Activated CD4-positive, alpha-beta memory T cell treated with anti-CD3 and anti-CD28 coated beads for 36 hours (primary cell): ENCODE data around the gene KCNE1. TPM values are rescaled to one million over a fixed set of nuclear protein-coding genes. Genes with fewer than 3 reads are reported as not detected.
"Not testable (repeated sequence)": the region's sequence is repeated elsewhere in the genome, so short reads cannot be mapped to it uniquely, and the experiment has no call there.

Source experiments
- CTCF ChIA-PET: fragments of 350-600 bp; sonication (Branson Sonifier 250); formaldehyde crosslinking; loops from one replicate; lab custom pipeline; 2021; ENCODE audit warnings: antibody characterized with exemption, inconsistent platforms; lab: Charles Lee
- POLR2A ChIA-PET: fragments of 350-600 bp; sonication (Branson Sonifier 250); formaldehyde crosslinking; loops from one replicate; lab custom pipeline; 2021; ENCODE audit warnings: antibody characterized with exemption; lab: Charles Lee
- DNase-seq: peaks from one replicate; pipeline ENCODE4 v3.0.0-alpha.2; 2020
- H3K27ac Mint-ChIP-seq: one replicate; pipeline ENCODE4 v1.8.0; 2021; ENCODE audit warnings: mixed read lengths
- H3K27me3 Mint-ChIP-seq: one replicate; pipeline ENCODE4 v1.8.0; 2021; ENCODE audit warnings: mixed read lengths
- H3K36me3 Mint-ChIP-seq: one replicate; pipeline ENCODE4 v1.8.0; 2021; ENCODE audit warnings: mixed read lengths
- H3K4me1 Mint-ChIP-seq: one replicate; pipeline ENCODE4 v1.8.0; 2021; ENCODE audit warnings: low read depth, mixed read lengths
- H3K4me3 Mint-ChIP-seq: one replicate; pipeline ENCODE4 v1.8.0; 2021; ENCODE audit warnings: mild to moderate bottlenecking, mixed read lengths
- H3K9me3 Mint-ChIP-seq: one replicate; pipeline ENCODE4 v1.8.0; 2021; ENCODE audit warnings: mixed read lengths
- intact Hi-C: fragments of 100-400 bp; cut with micrococcal nuclease; formaldehyde crosslinking; loops from one replicate; pipeline ENCODE4 v1.15.1; 2023
- total RNA-seq, 2 experiments: library from RNA; stranded (reverse); gene quantifications; one replicate each; pipeline ENCODE4 v1.2.3, GENCODE V29; 2021

Gene KCNE1
- total RNA-seq, 2 experiments from 2014 or later: 0.21 to 0.31 TPM

- CTCF ChIA-PET: interaction anchor here (0.7 to 3.4 kb wide), 5 partner anchors 49 to 586 kb away, joined by 3 to 41 read pairs (median 6); no protein-coding TSS in a partner anchor
Measured at GRCh38 chr21:34509151-34509550, 2.9 kb downstream of the KCNE1 start.

GRCh38 chr21:34504595-34504994, 7.4 kb downstream of the KCNE1 start:
- intact Hi-C loops: no loop called here
- no peak for DNase-seq
- peaks cover 11% of the 10 kb centered on the region for H3K27me3 Mint-ChIP-seq
- H3K4me3 Mint-ChIP-seq: no peak overlapping the region
- no peaks in the 10 kb centered on the region for H3K36me3 Mint-ChIP-seq
- ChIA-PET CTCF (no interaction called here), POLR2A (no interaction called here)
- no peak overlapping the region for H3K27ac Mint-ChIP-seq
- H3K9me3 Mint-ChIP-seq: no peaks in the 10 kb centered on the region
- no peaks in the 10 kb centered on the region for H3K4me1 Mint-ChIP-seq

More at GRCh38 chr21:34509151-34509550, 2.9 kb downstream of the KCNE1 start:
- Mint-ChIP-seq H3K27ac (no peak overlapping the region), H3K4me1 (no peaks in the 10 kb centered on the region), H3K9me3 (no peaks in the 10 kb centered on the region), H3K36me3 (no peaks in the 10 kb centered on the region), H3K4me3 (no peak overlapping the region), H3K27me3 (no peaks in the 10 kb centered on the region)
- intact Hi-C loops: no loop called here
- DNase-seq: no peak
- POLR2A ChIA-PET: interaction anchor here (0.6 kb wide), 1 partner anchor 73 kb away, joined by 3 read pairs; no protein-coding TSS in a partner anchor

GRCh38 chr21:34502480-34503106, 9.4 kb downstream of the KCNE1 start:
- Mint-ChIP-seq H3K27me3 (peaks cover 11% of the 10 kb centered on the region), H3K9me3 (peaks cover 14% of the 10 kb centered on the region), H3K4me3 (no peak overlapping the region), H3K36me3 (peaks cover 1% of the 10 kb centered on the region), H3K4me1 (no peaks in the 10 kb centered on the region), H3K27ac (no peak overlapping the region)
- POLR2A ChIA-PET: no interaction called here
- CTCF ChIA-PET: interaction anchor here (1.1 to 2.3 kb wide), 2 partner anchors 8 to 100 kb away, joined by 3 to 6 read pairs; no protein-coding TSS in a partner anchor
- intact Hi-C loops: no loop called here
- DNase-seq: no peak

GRCh38 chr21:34501716-34502115, 10.3 kb downstream of the KCNE1 start:
- POLR2A ChIA-PET: no interaction called here
- no peak overlapping the region for H3K27ac Mint-ChIP-seq
- CTCF ChIA-PET: interaction anchor here (1.1 to 2.3 kb wide), 2 partner anchors 9 to 101 kb away, joined by 3 to 6 read pairs; no protein-coding TSS in a partner anchor
- intact Hi-C loops: no loop called here
- peaks cover 11% of the 10 kb centered on the region for H3K27me3 Mint-ChIP-seq
- H3K4me1 Mint-ChIP-seq: no peaks in the 10 kb centered on the region
- H3K4me3 Mint-ChIP-seq: no peak overlapping the region
- no peak for DNase-seq
- peaks cover 1% of the 10 kb centered on the region for H3K36me3 Mint-ChIP-seq
- peaks cover 22% of the 10 kb centered on the region for H3K9me3 Mint-ChIP-seq

GRCh38 chr21:34500191-34500590, 11.8 kb downstream of the KCNE1 start:
- Mint-ChIP-seq H3K27me3 (peaks cover 16% of the 10 kb centered on the region), H3K36me3 (peaks cover 1% of the 10 kb centered on the region), H3K4me3 (no peak overlapping the region), H3K4me1 (no peaks in the 10 kb centered on the region), H3K27ac (no peak overlapping the region), H3K9me3 (peaks cover 32% of the 10 kb centered on the region)
- POLR2A ChIA-PET: no interaction called here
- CTCF ChIA-PET: no interaction called here
- intact Hi-C loops: no loop called here
- DNase-seq: no peak

- peaks cover 1% of the 10 kb centered on the region for H3K36me3 Mint-ChIP-seq
- no peak overlapping the region for H3K27ac Mint-ChIP-seq
- peaks cover 32% of the 10 kb centered on the region for H3K9me3 Mint-ChIP-seq
- ChIA-PET CTCF (interaction anchor here (1.8 kb wide), 1 partner anchor 8 kb away, joined by 6 read pairs; no protein-coding TSS in a partner anchor), POLR2A (no interaction called here)
- H3K4me3 Mint-ChIP-seq: no peak overlapping the region
- no peak for DNase-seq
- intact Hi-C loops: no loop called here
- peaks cover 16% of the 10 kb centered on the region for H3K27me3 Mint-ChIP-seq
- H3K4me1 Mint-ChIP-seq: no peaks in the 10 kb centered on the region
Measured at GRCh38 chr21:34499116-34499515, 12.9 kb downstream of the KCNE1 start.

- intact Hi-C loops: no loop called here
- peaks cover 13% of the 10 kb centered on the region for H3K27me3 Mint-ChIP-seq
- H3K4me1 Mint-ChIP-seq: no peaks in the 10 kb centered on the region
- CTCF ChIA-PET: interaction anchor here (1.8 kb wide), 1 partner anchor 9 kb away, joined by 6 read pairs; no protein-coding TSS in a partner anchor
- H3K27ac Mint-ChIP-seq: no peak overlapping the region
- POLR2A ChIA-PET: no interaction called here
- no peak overlapping the region for H3K4me3 Mint-ChIP-seq
- H3K36me3 Mint-ChIP-seq: peaks cover 1% of the 10 kb centered on the region
- no peak for DNase-seq
- peaks cover 32% of the 10 kb centered on the region for H3K9me3 Mint-ChIP-seq
Measured at GRCh38 chr21:34498623-34499022, 13.4 kb downstream of the KCNE1 start.

- H3K4me1 Mint-ChIP-seq, H3K27me3 Mint-ChIP-seq, H3K27ac Mint-ChIP-seq, DNase-seq, H3K9me3 Mint-ChIP-seq, H3K4me3 Mint-ChIP-seq, H3K36me3 Mint-ChIP-seq, POLR2A ChIA-PET, CTCF ChIA-PET, intact Hi-C loops: not testable (repeated sequence)
Measured at GRCh38 chr21:34483854-34484253, 28.2 kb downstream of the KCNE1 start.

- H3K27me3 Mint-ChIP-seq, H3K4me1 Mint-ChIP-seq, CTCF ChIA-PET, H3K36me3 Mint-ChIP-seq, H3K9me3 Mint-ChIP-seq, DNase-seq, H3K27ac Mint-ChIP-seq, intact Hi-C loops, POLR2A ChIA-PET, H3K4me3 Mint-ChIP-seq: not testable (repeated sequence)
Measured at GRCh38 chr21:34483435-34483834, 28.6 kb downstream of the KCNE1 start.

GRCh38 chr21:34467333-34467732, 44.7 kb downstream of the KCNE1 start:
- intact Hi-C loops, POLR2A ChIA-PET, H3K27ac Mint-ChIP-seq, H3K36me3 Mint-ChIP-seq, H3K27me3 Mint-ChIP-seq, H3K4me3 Mint-ChIP-seq, H3K4me1 Mint-ChIP-seq, CTCF ChIA-PET, DNase-seq, H3K9me3 Mint-ChIP-seq: not testable (repeated sequence)

- DNase-seq, H3K4me3 Mint-ChIP-seq, H3K27ac Mint-ChIP-seq, H3K4me1 Mint-ChIP-seq, H3K9me3 Mint-ChIP-seq, H3K27me3 Mint-ChIP-seq, POLR2A ChIA-PET, H3K36me3 Mint-ChIP-seq, intact Hi-C loops, CTCF ChIA-PET: not testable (repeated sequence)
Measured at GRCh38 chr21:34459426-34459825, 52.6 kb downstream of the KCNE1 start.

- H3K4me3 Mint-ChIP-seq, CTCF ChIA-PET, H3K9me3 Mint-ChIP-seq, H3K36me3 Mint-ChIP-seq, POLR2A ChIA-PET, H3K27ac Mint-ChIP-seq, H3K4me1 Mint-ChIP-seq, DNase-seq, H3K27me3 Mint-ChIP-seq, intact Hi-C loops: not testable (repeated sequence)
Measured at GRCh38 chr21:34458266-34458665, 53.7 kb downstream of the KCNE1 start.

- H3K4me3 Mint-ChIP-seq, CTCF ChIA-PET, H3K27me3 Mint-ChIP-seq, DNase-seq, intact Hi-C loops, H3K9me3 Mint-ChIP-seq, H3K27ac Mint-ChIP-seq, POLR2A ChIA-PET, H3K4me1 Mint-ChIP-seq, H3K36me3 Mint-ChIP-seq: not testable (repeated sequence)
Measured at GRCh38 chr21:34456180-34456579, 55.8 kb downstream of the KCNE1 start.
